Stimulated activated CD4-positive, alpha-beta T cell treated with anti-CD3 and anti-CD28 coated beads, Interleukin-12 subunit alpha, Interleukin-12 subunit beta, amount 100 ng/mL, for 24 hours (primary cell): ENCODE measurements around the gene TMEM30A.

Source experiments
- DNase-seq, 2 experiments: peaks; one replicate each; pipeline ENCODE4 v3.0.0-alpha.2; 2020; ENCODE audit warnings: low read depth in 2 of 2

The TMEM30A gene

DNA sequence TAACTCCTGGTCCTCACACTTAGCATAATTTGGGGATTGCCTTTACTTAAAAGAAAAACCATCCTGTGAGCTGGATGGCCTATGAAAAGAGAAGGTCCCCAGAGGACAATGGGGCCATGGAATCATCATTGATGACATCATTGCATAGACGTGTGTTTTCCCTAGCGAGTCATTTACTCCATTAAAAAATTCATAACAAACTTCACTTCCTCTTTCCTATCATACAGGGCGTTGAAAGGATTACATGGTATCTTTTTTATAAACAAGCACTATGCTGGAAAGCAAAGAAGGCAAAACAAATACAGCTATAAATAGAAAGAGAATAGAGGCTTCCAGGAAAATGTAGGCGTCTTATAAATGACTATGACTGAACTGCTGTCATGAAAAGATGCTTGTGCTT is 67.4 kb downstream of the TMEM30A start:
- no peak for DNase-seq

DNA sequence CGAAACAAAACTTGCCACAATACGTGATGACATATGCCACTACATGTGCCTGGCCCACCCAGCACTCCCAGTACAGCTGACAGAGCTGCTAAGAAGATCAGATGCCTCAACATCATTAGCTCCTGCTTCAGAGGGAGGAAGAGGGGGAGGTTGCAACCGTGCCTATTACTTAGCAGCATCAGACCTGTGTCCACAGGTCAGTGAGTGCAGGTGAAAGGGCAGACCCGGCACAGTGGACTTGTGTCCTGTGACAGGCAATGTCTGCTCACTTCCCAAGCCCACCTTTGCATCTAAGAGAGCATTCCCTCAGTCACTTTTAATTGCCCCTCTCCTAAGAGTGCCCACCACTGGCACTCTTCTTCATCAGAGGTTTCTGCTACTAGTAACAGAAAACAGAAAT is 69.3 kb downstream of the TMEM30A start:
- DNase-seq = no peak

DNA sequence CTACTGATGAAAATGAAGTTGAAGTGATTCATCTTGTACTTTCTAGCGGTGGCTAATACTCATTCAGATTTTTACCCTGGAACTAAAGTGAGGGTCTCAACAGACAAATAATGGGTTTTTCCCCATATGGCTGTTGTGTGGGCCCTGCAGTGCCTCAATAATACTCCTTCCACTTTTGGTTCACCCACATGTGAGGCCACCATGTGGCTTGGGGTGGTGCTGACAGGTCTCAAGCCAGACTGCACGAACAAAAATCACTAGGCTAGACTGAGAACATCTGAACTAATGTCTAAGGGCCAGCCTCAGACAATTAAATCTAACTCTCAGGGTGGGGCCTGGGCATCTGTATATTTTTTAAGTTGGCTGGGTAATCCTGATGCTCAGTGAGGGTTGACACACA is 70.9 kb downstream of the TMEM30A start:
- DNase-seq = no peak

DNA sequence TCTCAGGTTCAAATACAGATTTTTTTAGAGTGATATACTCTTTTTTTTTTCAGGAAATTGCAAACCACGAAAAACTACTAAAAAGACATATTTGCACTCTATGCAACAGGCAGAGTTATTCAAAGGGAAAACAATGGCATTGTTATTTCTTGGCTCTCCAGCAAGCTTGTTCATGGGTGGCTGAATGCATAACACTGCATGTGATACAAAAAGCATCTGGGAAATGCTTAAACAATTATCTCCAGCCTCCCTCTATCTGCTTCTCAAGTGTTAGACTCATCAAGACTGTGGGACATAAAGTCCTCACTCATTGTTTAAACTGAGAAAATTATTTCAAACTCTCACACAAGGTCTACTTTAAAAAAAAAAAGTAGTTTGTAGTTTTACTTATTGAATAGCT is 71.5 kb downstream of the TMEM30A start:
- DNase-seq = no peak

DNA sequence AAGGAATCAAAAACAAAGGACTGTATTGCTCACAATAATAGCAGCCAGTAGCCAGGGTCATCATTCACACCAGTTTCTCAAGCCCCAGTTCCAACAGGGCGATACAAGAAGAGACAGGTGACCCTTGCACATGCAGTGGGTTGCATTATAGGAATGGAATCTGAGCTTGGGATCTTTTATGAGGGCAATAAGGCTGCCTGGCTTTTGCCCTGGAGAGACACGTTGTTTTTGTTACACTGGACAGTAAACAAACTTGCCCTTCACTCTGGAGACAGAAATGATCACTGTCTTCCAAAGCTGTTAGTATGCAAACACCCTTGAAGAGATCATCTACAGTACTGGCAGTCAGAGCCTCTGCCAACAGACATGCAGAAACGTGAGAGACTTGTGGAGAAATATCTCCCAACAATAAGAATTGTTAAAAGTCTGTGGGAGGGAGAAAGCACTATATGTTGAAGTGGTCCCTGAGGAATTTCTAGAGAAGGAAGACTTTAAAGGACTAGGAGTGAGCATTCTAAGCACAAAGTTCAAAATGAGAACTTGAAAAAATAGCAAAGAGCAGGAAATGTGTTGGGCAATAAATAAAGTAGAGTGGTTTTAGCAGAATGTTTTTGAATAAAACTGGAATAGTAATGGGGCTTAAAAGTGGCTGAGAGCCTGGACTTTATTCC is 72.5 kb downstream of the TMEM30A start:
- DNase-seq = no peak

DNA sequence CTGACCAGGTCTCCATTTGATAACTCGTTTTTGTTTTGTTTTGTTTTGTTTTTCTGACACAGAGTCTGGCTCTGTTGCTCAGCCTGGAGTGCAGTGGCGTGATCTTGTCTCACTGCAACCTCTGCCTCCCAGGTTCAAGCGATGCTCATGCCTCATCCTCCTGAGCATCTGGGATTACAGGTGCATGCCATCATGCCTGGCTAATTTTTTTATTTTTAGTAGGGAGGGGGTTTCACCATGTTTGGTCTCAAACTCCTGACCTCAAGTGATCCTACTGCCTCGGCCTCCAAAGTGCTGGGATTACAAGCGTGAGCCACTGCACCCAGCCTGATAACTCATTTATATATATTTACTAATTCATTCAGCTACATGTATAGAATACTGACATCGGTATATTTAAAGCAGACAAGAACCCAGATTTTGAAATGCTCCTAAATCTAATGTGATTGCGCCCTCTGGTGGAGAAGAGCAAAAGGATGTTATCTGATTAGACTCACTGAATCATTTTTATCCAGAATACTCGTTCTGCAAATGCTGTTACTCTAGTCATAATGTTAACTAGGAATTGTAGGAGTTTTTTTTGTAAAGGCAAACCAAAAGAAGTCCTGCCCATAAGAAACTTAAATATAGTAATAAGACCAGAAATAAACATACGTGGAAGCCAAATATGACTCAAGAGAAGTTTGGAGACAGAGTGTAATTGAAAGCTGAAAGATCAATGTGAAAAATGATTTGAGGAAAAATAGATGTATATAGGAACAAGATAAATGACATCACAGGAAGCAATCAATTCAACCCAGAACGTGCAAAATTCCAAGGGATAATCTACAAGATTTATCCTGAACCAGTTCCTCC is 73.5 kb downstream of the TMEM30A start:
- DNase-seq = no peak

DNA sequence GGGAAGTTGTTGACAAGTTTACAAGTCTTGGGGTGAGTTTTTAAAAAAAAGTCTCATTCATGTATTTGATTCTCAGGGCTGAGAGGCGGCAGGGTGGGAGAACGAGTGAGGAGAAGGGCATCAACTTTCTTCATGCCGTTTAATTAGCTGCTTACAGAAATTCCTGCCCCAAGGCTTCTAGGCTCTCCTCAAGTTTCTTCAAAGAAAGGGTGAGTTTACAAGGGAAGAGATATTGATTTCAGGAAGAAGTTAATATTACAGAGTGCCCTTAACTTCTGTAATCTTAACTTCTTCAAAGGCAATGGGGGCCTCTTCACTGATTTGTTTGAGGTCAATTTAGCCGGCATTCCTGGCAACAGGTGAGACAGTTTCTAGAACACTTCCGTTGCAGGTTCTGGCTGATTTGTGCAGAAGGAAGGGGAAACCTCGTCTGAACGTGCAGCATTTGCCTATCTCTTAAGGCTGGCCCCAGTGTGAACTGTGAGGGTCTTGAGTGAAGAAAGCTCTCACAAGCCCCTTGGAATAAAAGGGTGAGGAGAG is 75.3 kb downstream of the TMEM30A start:
- no peak for DNase-seq

DNA sequence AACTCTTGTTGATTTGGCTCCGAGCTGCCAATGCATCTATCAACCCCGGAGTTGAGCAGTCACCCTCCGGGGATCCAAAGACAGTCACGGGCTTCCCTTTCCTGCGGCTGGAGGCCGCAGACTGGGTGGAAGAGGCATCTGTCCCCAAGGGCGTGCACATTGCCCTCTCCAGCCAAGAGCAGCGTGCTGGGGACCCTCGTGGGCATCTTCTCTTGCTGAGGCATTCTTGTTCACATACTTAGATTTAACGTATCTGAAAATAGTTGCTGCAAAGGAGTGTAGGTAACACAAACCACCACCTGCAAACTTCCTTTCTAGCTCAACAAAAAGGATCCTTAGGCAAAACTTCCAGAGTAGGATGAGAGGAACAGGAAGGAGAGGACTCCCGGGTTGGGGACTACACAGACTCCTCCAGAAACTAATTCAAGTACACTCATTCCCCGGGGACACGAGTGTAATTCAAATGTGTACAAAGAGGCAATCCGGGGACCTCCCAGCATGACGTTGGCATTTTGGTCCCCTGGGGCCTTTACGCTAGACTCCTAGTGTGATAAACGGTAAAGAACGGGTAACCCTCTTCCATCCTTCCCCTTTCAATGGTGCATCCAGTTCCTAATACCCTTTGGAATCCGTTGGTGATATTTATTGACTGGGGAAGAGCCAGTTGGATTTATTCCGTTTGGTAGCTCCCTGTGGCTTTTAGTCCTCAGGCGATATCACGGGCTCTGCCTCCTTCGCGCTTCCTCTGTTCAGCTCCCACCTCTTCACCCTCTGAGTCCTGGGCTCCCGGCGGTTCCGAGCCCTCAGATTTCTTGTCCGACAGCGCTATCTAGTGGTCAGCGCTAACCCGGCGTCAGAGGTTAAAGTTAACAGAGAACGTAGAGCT is 76.1 kb downstream of the TMEM30A start:
- DNase-seq = peak; percentile 74 to 83

DNA sequence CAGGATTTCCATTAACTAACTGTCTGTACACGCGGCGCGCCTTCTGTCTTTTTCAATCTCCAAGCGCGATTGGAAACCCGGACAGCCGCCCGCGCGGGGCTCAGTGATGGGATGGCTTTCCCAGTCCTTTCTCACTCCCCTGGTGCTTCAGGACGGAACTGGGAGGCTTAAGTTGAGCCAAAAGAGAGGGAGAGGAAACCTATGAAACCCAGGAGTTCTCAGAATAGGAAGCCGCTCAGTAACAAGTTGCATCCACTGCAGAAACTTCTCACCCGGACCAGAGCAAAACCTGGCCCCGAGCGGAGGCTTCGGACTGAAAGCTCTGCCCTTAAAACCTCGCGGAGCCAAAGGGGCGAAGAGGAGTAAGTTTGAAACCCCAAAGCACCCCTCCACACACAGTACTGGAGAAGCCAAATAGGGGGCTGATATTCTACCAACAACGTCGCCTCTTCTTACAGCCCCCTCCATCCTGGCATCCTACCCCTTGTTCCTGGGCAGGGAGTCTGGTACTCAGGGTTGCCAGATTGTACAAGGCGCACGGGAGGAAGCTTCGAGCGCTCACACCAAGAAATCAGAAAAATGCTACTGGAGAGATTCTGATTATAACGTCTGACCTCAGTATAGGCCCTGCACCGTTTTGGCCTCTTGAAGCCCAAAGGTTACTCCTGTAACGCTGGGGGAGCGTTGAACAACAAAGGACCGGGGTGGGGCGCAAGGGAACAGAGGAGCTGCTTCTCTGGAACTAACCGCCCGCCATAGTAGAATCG is 77.8 kb downstream of the TMEM30A start:
- DNase-seq = no peak

DNA sequence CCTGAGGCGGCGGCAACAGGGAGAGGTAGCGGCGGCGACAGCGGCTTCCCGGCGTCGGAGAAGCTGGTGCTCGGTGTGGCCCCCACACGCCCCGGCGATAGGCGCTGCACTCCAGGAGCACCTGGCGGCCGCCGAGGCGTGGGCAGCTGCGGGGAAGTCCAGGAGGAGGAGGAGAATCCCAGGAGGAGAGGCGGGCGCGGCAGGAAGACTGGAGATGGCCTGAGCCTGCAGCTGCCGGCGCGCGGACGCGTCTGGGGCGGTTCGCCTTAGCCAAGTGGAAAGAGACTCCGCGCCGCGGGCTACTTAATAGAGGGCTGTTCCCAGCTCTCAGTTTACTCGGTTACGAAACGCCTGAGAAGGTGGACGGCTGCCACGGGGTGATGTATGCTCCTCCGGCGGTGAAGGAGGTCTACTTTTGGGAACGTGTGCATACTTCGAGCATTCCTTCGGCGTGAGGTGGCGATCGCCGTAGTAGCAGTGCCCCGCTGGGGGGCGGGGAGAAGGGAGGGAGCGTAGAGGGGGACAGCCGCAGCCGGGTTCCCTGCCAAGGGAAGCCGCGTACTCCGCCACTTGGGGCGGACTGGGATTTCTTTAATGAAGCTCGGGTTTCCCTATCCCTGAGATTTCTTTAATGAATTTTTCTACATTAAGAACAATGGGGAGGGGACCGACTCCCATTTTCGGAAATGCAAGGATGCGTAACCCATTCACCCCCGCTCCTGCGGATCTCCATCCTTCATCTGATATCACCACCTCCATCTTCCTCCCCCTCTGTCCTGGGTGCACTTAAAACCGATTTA is 78.6 kb downstream of the TMEM30A start, which contains the start of gene COL12A1:
Gene COL12A1, minus strand, starts transcription at position 278 of the 800 bp plus-strand sequence. CDS start 3,261 bp downstream, outside the sequence.
- no peak for DNase-seq

DNA sequence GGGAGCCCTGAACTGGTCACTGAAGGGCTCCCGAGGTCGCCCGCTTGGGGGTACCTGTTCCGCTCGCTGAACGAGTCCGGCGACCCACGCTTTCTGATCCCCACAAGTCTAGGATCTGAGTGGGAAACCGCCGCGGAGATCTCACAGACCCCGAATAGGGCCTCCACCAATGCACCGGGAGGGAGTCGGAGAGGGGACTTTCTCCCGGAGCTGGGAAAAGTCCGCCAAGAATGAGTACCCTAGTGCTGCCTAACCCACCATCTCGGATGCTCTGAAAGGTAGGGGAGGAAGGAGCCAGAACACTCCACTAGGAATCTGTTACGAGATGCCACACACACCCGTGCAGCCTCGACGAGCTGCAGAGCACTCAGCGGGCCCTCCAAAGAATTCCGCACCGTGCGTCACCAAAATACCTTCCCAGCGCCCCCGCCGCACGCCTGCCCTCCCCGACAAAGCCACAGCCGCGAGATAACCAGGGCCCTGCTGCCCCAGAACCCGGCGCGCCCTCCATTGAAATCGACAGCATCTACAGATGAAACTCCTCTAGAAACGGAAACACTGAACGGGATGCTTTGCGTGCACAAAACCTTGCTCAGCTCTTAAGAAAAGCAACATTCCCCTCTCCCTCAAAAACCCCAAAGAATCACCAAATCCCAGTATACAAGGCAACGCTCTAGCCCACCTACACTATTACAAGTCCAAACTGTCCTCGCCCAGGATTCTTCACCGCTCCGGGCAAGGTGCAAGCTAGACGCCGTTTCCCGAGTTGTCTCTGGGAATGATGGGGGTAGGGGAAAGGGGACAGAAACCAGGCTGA is 79.4 kb downstream of the TMEM30A start:
- no peak for DNase-seq

DNA sequence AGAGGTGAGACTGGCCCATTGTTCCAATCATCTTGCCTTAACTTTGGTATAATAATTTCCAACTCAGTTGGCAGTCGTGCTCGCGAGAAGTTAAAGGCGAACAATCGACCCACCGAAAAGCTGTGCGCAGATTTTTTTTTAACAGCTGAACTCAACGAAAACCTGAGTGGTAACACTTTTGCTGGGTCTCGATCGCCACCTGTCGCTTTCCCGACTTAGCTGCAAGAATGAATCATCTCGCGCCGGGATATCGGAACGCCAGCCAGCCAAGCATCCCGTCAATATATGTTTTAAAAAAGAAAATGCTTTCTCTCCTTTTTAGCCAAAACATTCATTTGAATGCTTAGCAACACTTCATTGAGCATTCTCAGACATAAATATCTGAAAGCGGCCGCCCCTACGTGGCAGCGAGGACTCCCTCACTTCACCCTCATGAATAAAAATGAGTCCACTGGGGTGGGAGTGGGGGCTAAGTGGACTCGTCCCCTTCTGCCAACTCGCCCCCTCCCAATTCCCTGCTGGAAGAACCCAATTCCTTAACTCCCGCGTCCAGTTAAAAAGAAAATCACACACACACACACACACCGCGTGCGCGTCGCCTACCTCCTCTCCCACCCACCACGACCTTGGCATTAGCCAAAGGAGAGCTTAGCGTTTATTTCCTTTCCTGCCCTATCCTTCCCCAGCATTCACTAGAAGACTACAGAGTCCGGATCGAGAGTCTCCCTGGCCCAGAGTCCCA is 80.2 kb downstream of the TMEM30A start:
- no peak for DNase-seq

DNA sequence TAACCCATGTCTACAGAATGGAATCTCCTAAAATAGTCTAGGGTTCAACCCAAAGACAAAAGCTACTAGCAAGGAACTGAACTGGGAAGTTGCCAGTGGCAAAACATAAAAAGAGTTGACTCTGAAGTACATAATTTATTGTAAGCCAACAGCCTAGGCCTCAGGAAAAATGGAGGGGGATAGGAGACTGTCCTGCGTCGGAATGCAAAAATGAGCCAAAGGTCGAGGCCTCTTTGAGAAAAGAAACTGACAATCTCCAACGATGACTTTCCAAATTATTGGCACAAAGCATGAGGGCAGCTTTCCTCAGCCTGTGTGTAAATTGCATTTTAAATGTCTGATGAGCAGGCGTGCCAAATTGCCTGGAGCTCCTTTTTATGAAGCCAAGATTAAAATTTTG is 80.9 kb downstream of the TMEM30A start:
- no peak for DNase-seq
